Loucy (cell line): ENCODE results near the gene IGSF23.

Experiments used
- H2AFZ ChIP-seq: fragments of 200-600 bp; sonication (generic); 2 replicates; pipeline ENCODE4 v1.6.0; 2016; ENCODE audit warnings: antibody characterized with exemption, mild to moderate bottlenecking, low read length, moderate library complexity
- H3F3A ChIP-seq: fragments of 200-600 bp; 2 replicates; pipeline ENCODE4 v1.6.0; 2016; ENCODE audit warnings: antibody characterized with exemption, low read depth, mild to moderate bottlenecking
- H3K27me3 ChIP-seq: fragments of 200-600 bp; sonication (generic); 2 replicates; pipeline ENCODE4 v1.6.1; 2014; ENCODE audit warnings: low read length, mild to moderate bottlenecking; ENCODE audit not compliant: insufficient read depth, poor library complexity, severe bottlenecking
- H3K36me3 ChIP-seq: fragments of 200-600 bp; sonication (generic); 2 replicates; pipeline ENCODE4 v1.6.1; 2016; ENCODE audit warnings: low read length; ENCODE audit not compliant: insufficient read depth
- H3K4me1 ChIP-seq: fragments of 200-600 bp; sonication (generic); 2 replicates; pipeline ENCODE4 v1.5.1; 2014; ENCODE audit warnings: low read length, mild to moderate bottlenecking; ENCODE audit not compliant: insufficient read depth, poor library complexity, severe bottlenecking
- H3K4me2 ChIP-seq: fragments of 200-600 bp; sonication (generic); 2 replicates; pipeline ENCODE4 v1.6.0; 2014; ENCODE audit warnings: antibody characterized with exemption, low read length, low read depth, mild to moderate bottlenecking; ENCODE audit not compliant: poor library complexity, severe bottlenecking
- H3K4me3 ChIP-seq: fragments of 200-600 bp; sonication (generic); 2 replicates; pipeline ENCODE4 v1.5.1; 2014; ENCODE audit warnings: low read length, mild to moderate bottlenecking, mixed read lengths; ENCODE audit not compliant: poor library complexity, severe bottlenecking
- H3K79me2 ChIP-seq: fragments of 200-600 bp; sonication (generic); 2 replicates; pipeline ENCODE4 v1.6.1; 2014; ENCODE audit warnings: low read length; ENCODE audit not compliant: insufficient read depth
- H3K9ac ChIP-seq: fragments of 200-600 bp; sonication (generic); 2 replicates; pipeline ENCODE4 v1.6.0; 2014; ENCODE audit warnings: mild to moderate bottlenecking, low read depth, low read length, moderate library complexity; ENCODE audit not compliant: poor library complexity, severe bottlenecking
- H3K9me2 ChIP-seq: fragments of 200-600 bp; sonication (generic); replicated peaks from 2 replicates; pipeline ENCODE4 v1.6.1; 2016; ENCODE audit warnings: low read depth, low read length, mixed read lengths
- H3K9me3 ChIP-seq: fragments of 200-600 bp; sonication (generic); 2 replicates; pipeline ENCODE4 v1.6.1; 2014; ENCODE audit warnings: mild to moderate bottlenecking, antibody characterized with exemption, low read length, low read depth; ENCODE audit not compliant: insufficient read depth
- H4K20me1 ChIP-seq: fragments of 200-600 bp; sonication (generic); 2 replicates; pipeline ENCODE4 v1.6.0; 2014; ENCODE audit warnings: antibody characterized with exemption, low read length, mild to moderate bottlenecking; ENCODE audit not compliant: insufficient read depth, poor library complexity, severe bottlenecking
- EZH2phosphoT487 ChIP-seq: fragments of 200-600 bp; IDR thresholded peaks from 2 replicates; pipeline ENCODE4 v1.6.1; 2018; ENCODE audit warnings: antibody characterized with exemption, mild to moderate bottlenecking, moderate library complexity, borderline replicate concordance
- TF ChIP-seq, protein P1 (sequence below): fragments of 200-600 bp; sonication (generic); conservative IDR thresholded peaks from 2 replicates; pipeline ENCODE4 v1.5.1; 2014; ENCODE audit warnings: mild to moderate bottlenecking, antibody characterized with exemption, low read length

The IGSF23 gene

DNA sequence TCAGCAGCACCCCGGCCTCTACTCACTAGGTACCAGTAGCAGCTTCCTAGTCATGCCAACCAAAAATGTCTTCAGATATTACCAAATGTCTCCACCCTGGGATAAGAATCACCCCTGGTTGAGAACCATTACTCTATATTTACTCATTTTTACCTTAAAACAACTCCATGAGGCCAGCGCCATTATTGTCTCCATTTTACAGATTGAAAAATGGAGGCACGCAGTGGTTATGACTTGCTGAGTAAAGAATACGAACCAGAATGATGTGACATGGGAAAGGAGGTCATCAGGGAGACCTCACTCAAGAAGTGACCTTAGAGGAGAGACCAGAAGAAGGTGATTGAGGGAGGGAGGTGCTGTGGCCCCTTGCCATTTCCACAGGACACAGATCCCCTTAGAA lies 60.1 kb downstream of the IGSF23 start:
- Histone ChIP-seq H3K79me2 (no peaks in the 10 kb centered on the region), H2AFZ (no peak overlapping the region), H3K4me1 (no peaks in the 10 kb centered on the region), H3K4me3 (no peak overlapping the region), H3K9me3 (peaks cover 2% of the 10 kb centered on the region; the same call in 1 of the 2 replicates), H3K4me2 (no peak overlapping the region), H4K20me1 (no peaks in the 10 kb centered on the region), H3F3A (no peaks in the 10 kb centered on the region), H3K9ac (no peak overlapping the region), H3K9me2 (no peaks in the 10 kb centered on the region), H3K27me3 (no peaks in the 10 kb centered on the region), H3K36me3 (no peaks in the 10 kb centered on the region)
- TF ChIP-seq EZH2phosphoT487 = no peak
- TF ChIP-seq, protein P1, sequence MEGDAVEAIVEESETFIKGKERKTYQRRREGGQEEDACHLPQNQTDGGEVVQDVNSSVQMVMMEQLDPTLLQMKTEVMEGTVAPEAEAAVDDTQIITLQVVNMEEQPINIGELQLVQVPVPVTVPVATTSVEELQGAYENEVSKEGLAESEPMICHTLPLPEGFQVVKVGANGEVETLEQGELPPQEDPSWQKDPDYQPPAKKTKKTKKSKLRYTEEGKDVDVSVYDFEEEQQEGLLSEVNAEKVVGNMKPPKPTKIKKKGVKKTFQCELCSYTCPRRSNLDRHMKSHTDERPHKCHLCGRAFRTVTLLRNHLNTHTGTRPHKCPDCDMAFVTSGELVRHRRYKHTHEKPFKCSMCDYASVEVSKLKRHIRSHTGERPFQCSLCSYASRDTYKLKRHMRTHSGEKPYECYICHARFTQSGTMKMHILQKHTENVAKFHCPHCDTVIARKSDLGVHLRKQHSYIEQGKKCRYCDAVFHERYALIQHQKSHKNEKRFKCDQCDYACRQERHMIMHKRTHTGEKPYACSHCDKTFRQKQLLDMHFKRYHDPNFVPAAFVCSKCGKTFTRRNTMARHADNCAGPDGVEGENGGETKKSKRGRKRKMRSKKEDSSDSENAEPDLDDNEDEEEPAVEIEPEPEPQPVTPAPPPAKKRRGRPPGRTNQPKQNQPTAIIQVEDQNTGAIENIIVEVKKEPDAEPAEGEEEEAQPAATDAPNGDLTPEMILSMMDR = no peak

DNA sequence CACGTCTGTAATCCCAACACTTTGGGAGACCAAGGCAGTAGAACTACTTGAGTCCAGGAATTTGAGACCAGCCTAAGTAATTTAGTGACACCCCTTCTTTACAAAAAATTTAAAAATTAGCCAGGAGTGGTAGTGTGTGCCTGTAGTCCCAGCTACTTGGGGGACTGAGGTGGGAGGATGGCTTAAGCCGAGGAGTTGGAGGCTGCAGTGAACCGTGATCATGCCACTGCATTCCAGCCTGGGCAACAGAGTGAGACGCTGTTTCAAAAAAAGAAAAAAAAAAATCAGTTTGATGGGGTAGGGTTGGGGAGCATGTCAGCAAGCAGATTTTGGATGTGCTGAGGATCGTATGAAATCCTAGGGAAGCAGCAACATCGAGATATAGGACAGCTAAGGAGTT lies 62.2 kb downstream of the IGSF23 start:
- H3K4me1 ChIP-seq = no peaks in the 10 kb centered on the region
- H3K36me3 ChIP-seq = no peaks in the 10 kb centered on the region
- peaks cover 2% of the 10 kb centered on the region; the same call in 1 of the 2 replicates for H3K9me3 ChIP-seq
- H3K9me2 ChIP-seq = no peaks in the 10 kb centered on the region
- H3K79me2 ChIP-seq = no peaks in the 10 kb centered on the region
- H2AFZ ChIP-seq = no peak overlapping the region
- H3F3A ChIP-seq = no peaks in the 10 kb centered on the region
- no peaks in the 10 kb centered on the region for H3K27me3 ChIP-seq
- H3K4me2 ChIP-seq = no peak overlapping the region
- TF ChIP-seq, protein P1 = no peak
- TF ChIP-seq EZH2phosphoT487 = no peak
- H4K20me1 ChIP-seq = no peaks in the 10 kb centered on the region
- H3K9ac ChIP-seq = no peak overlapping the region
- no peak overlapping the region for H3K4me3 ChIP-seq

DNA sequence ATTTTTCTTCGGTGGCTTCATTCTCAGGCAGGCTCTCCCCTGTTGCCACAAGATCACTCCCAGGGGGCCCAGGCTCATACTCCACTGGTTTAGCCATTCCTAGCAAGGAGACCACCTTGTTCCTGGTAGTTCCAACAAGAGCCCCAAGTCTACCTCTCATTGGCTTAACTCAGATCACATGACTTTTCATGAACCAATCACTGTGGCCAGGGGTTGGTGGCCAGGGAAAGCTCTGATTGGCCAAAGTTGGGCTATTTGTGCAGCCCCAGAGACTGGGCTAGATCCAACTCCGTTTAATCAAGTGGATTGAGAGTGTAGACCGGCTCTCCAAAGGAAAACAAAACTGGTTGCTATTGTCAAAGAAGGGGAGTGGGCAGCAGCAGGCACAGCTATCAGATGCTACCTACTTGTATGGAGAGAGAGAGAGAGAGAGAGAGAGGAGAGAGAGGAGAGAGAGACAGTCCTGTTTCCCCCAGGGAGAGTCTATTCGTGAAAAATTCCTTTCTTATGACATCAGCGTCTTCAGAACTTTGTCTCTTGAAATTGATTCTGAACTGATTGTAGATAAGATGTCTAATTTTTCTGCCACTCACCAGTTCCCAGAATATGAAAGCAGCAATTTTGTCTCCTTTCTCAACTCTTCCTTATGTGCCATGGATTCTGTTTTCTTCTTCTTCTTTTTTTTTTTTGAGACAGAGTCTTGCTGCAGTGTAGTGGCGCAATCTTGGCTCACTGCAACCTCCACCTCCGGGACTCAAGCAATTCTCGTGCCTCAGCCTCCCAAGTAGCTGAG lies 63.9 kb downstream of the IGSF23 start:
- Histone ChIP-seq H3K4me3 (no peak overlapping the region), H3K9me3 (peaks cover 2% of the 10 kb centered on the region; the same call in 1 of the 2 replicates), H3K79me2 (no peaks in the 10 kb centered on the region), H3K4me1 (no peaks in the 10 kb centered on the region), H4K20me1 (no peaks in the 10 kb centered on the region), H3K36me3 (no peaks in the 10 kb centered on the region), H3K9me2 (no peaks in the 10 kb centered on the region), H2AFZ (no peak overlapping the region), H3K27me3 (no peaks in the 10 kb centered on the region), H3K9ac (no peak overlapping the region), H3K4me2 (no peak overlapping the region), H3F3A (no peaks in the 10 kb centered on the region)
- TF ChIP-seq EZH2phosphoT487 = no peak
- TF ChIP-seq, protein P1 = no peak
